ENCODE data around the gene FRMD1.

- TF ChIP-seq POLR2A (IDR thresholded peaks at IDR 0.05; ENCODE audit: low read depth, low read length) (no peak), CTCF (IDR thresholded peaks at IDR 0.05 in 2 of 3, conservative IDR thresholded peaks at IDR 0.05 in 1 of 3; ENCODE audit: control insufficient read depth in 2 of 3, extremely low read depth in 1 of 3, insufficient read depth in 1 of 3, low read depth in 3 of 3, low read length in 3 of 3) (no peak), ASH2L (IDR thresholded peaks at IDR 0.05; ENCODE audit: borderline replicate concordance, low read depth) (no peak), RAD21 (IDR thresholded peaks at IDR 0.05; ENCODE audit: insufficient read depth, low read depth, low read length) (no peak), ZBED1 (IDR thresholded peaks at IDR 0.05; ENCODE audit: borderline replicate concordance) (no peak)
Measured at GRCh38 chr6:168018664-168019063, 60.3 kb downstream of the FRMD1 start.
